Activated CD4-positive, alpha-beta T cell treated with anti-CD3 and anti-CD28 coated beads, Interleukin-2, amount 50 U/mL, for 4 hours (primary cell): ENCODE measurements around the gene EDIL3.
"Not testable (repeated sequence)": the region's sequence is repeated elsewhere in the genome, so short reads cannot be mapped to it uniquely, and the experiment has no call there.

ENCODE experiments used
- DNase-seq, 2 experiments: peaks; one replicate each; pipeline ENCODE4 v3.0.0-alpha.2; 2020

EDIL3 gene

GRCh38 chr5:84160650-84161049 is 224.0 kb downstream of the EDIL3 start:
- DNase-seq = not testable (repeated sequence)

- DNase-seq = no peak
Measured at GRCh38 chr5:84149094-84149493, 235.6 kb downstream of the EDIL3 start.

GRCh38 chr5:84148651-84149050 is 236.0 kb downstream of the EDIL3 start:
- no peak for DNase-seq

GRCh38 chr5:84137541-84137940 is 247.1 kb downstream of the EDIL3 start:
- DNase-seq = no peak

GRCh38 chr5:84131372-84131771 is 253.3 kb downstream of the EDIL3 start:
- DNase-seq = no peak

- no peak for DNase-seq
Measured at GRCh38 chr5:84130006-84130580, 254.6 kb downstream of the EDIL3 start.

GRCh38 chr5:84125216-84125615 is 259.5 kb downstream of the EDIL3 start:
- DNase-seq = no peak

GRCh38 chr5:84119252-84119651 is 265.4 kb downstream of the EDIL3 start:
- DNase-seq = no peak

GRCh38 chr5:84118551-84118950 is 266.1 kb downstream of the EDIL3 start:
- DNase-seq = no peak

- DNase-seq = no peak
Measured at GRCh38 chr5:84115727-84116126, 269.0 kb downstream of the EDIL3 start.

- no peak for DNase-seq
Measured at GRCh38 chr5:84113246-84114105, 271.2 kb downstream of the EDIL3 start.

- no peak for DNase-seq
Measured at GRCh38 chr5:84092738-84093137, 291.9 kb downstream of the EDIL3 start.

GRCh38 chr5:84091127-84091799 is 293.4 kb downstream of the EDIL3 start:
- no peak for DNase-seq

GRCh38 chr5:84088996-84089395 is 295.7 kb downstream of the EDIL3 start:
- DNase-seq = no peak

- DNase-seq = no peak
Measured at GRCh38 chr5:84086511-84086910, 298.2 kb downstream of the EDIL3 start.

GRCh38 chr5:84085387-84086041 is 299.2 kb downstream of the EDIL3 start:
- no peak for DNase-seq

GRCh38 chr5:84080908-84081307 is 303.8 kb downstream of the EDIL3 start:
- DNase-seq = no peak

GRCh38 chr5:84072339-84072738 is 312.3 kb downstream of the EDIL3 start:
- no peak for DNase-seq

- DNase-seq = no peak
Measured at GRCh38 chr5:84069608-84070179, 315.0 kb downstream of the EDIL3 start.

- DNase-seq = no peak
Measured at GRCh38 chr5:84063041-84063440, 321.6 kb downstream of the EDIL3 start.

- DNase-seq = no peak
Measured at GRCh38 chr5:84059672-84060071, 325.0 kb downstream of the EDIL3 start.

- no peak for DNase-seq
Measured at GRCh38 chr5:84058561-84058960, 326.1 kb downstream of the EDIL3 start.

- DNase-seq = no peak
Measured at GRCh38 chr5:84057211-84057610, 327.5 kb downstream of the EDIL3 start.
